MCF 10A (cell line): Measurements from ENCODE around the gene AXIN2. TPM values are rescaled to one million over a fixed set of nuclear protein-coding genes. Genes with fewer than 3 reads are reported as not detected.

Source experiments
- BruUV-seq: library from RNA; stranded (reverse); fragments of 400-500 nt; replicated peaks from 2 replicates; lab custom pipeline; 2021; lab: Mats Ljungman, UMichigan
- CTCF ChIA-PET: fragments of 300-600 bp; sonication (Branson Sonifier 250); formaldehyde crosslinking; extraction: SDS; loops from one replicate; lab custom pipeline; 2021; ENCODE audit warnings: antibody characterized with exemption, inconsistent platforms; lab: Yijun Ruan, JAX
- POLR2A ChIA-PET: fragments of 300-600, 350-650 bp; sonication (Branson Sonifier 250); formaldehyde crosslinking; extraction: SDS; loops from one replicate; lab custom pipeline; 2020; ENCODE audit warnings: antibody characterized with exemption, inconsistent platforms; lab: Yijun Ruan, JAX
- DNase-seq: peaks from one replicate; pipeline ENCODE4 v3.0.0-alpha.2; 2018; ENCODE audit not compliant: unreplicated experiment
- H3K27ac Mint-ChIP-seq: one replicate; pipeline ENCODE4 v1.8.0; 2022; ENCODE audit warnings: mild to moderate bottlenecking, low read depth, mixed read lengths; ENCODE audit not compliant: unreplicated experiment
- H3K27me3 Mint-ChIP-seq: one replicate; pipeline ENCODE4 v1.8.0; 2022; ENCODE audit warnings: mixed read lengths; ENCODE audit not compliant: insufficient read depth, unreplicated experiment
- H3K36me3 Mint-ChIP-seq: one replicate; pipeline ENCODE4 v1.8.0; 2022; ENCODE audit warnings: mild to moderate bottlenecking, moderate library complexity, mixed read lengths; ENCODE audit not compliant: insufficient read depth, unreplicated experiment
- H3K4me1 Mint-ChIP-seq: one replicate; pipeline ENCODE4 v1.8.0; 2022; ENCODE audit warnings: mixed read lengths; ENCODE audit not compliant: insufficient read depth, unreplicated experiment
- H3K4me3 Mint-ChIP-seq: one replicate; pipeline ENCODE4 v1.8.0; 2022; ENCODE audit warnings: mild to moderate bottlenecking, moderate library complexity, mixed read lengths; ENCODE audit not compliant: unreplicated experiment
- H3K9me3 Mint-ChIP-seq: one replicate; pipeline ENCODE4 v1.8.0; 2022; ENCODE audit warnings: mixed read lengths; ENCODE audit not compliant: unreplicated experiment
- intact Hi-C: fragments of 100-400 bp; cut with micrococcal nuclease; formaldehyde crosslinking; loops from 2 replicates; pipeline ENCODE4 v1.14.1; 2022
- total RNA-seq: library from RNA; stranded (reverse); gene quantifications from 2 replicates; pipeline ENCODE4 v1.2.3, GENCODE V29; 2022
- TF ChIP-seq, protein P1 (sequence below): fragments of 200-600 bp; IDR thresholded peaks from one replicate; pipeline ENCODE4 v1.8.0; 2022; ENCODE audit warnings: antibody characterized with exemption, mild to moderate bottlenecking; ENCODE audit not compliant: unreplicated experiment

AXIN2 gene
- total RNA-seq, 1 experiment from 2014 or later = 0.16 TPM

DNA sequence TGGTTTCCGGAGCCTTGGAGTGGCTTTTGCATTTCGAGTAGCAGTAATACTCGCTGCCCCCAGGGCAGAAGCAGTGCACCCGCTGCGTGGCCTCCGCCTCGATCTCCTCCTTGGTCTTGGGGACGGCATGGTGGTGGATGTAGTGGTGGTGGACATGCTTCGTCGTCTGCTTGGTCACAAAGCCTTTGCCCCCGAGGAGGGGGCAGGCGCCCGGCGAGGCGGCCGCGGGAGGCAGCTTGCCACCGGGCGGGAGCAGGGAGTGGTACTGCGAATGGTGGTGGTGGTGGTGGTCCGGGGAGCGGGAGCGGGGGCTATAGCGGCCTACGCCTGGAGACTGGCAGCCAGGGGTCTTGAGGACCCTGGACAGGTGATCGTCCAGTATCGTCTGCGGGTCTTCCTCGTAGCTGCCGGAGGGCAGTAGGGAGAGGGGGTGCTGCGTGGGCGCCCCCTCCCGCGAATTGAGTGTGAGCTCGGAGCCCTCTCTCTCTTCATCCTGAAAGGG is 24.1 kb downstream of the AXIN2 start:
- BruUV-seq = no TSS peak
- DNase-seq = no peak
- Mint-ChIP-seq H3K27ac (no peak overlapping the region), H3K4me3 (no peak overlapping the region), H3K9me3 (no peaks in the 10 kb centered on the region), H3K36me3 (no peaks in the 10 kb centered on the region), H3K27me3 (no peaks in the 10 kb centered on the region), H3K4me1 (no peaks in the 10 kb centered on the region)
- intact Hi-C loops = no loop called here
- CTCF ChIA-PET = interaction anchor here (0.6 kb wide), 1 partner anchor 77 kb away, joined by 3 read pairs; no protein-coding TSS in a partner anchor
- POLR2A ChIA-PET = no interaction called here
- TF ChIP-seq, protein P1, sequence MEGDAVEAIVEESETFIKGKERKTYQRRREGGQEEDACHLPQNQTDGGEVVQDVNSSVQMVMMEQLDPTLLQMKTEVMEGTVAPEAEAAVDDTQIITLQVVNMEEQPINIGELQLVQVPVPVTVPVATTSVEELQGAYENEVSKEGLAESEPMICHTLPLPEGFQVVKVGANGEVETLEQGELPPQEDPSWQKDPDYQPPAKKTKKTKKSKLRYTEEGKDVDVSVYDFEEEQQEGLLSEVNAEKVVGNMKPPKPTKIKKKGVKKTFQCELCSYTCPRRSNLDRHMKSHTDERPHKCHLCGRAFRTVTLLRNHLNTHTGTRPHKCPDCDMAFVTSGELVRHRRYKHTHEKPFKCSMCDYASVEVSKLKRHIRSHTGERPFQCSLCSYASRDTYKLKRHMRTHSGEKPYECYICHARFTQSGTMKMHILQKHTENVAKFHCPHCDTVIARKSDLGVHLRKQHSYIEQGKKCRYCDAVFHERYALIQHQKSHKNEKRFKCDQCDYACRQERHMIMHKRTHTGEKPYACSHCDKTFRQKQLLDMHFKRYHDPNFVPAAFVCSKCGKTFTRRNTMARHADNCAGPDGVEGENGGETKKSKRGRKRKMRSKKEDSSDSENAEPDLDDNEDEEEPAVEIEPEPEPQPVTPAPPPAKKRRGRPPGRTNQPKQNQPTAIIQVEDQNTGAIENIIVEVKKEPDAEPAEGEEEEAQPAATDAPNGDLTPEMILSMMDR = no peak

DNA sequence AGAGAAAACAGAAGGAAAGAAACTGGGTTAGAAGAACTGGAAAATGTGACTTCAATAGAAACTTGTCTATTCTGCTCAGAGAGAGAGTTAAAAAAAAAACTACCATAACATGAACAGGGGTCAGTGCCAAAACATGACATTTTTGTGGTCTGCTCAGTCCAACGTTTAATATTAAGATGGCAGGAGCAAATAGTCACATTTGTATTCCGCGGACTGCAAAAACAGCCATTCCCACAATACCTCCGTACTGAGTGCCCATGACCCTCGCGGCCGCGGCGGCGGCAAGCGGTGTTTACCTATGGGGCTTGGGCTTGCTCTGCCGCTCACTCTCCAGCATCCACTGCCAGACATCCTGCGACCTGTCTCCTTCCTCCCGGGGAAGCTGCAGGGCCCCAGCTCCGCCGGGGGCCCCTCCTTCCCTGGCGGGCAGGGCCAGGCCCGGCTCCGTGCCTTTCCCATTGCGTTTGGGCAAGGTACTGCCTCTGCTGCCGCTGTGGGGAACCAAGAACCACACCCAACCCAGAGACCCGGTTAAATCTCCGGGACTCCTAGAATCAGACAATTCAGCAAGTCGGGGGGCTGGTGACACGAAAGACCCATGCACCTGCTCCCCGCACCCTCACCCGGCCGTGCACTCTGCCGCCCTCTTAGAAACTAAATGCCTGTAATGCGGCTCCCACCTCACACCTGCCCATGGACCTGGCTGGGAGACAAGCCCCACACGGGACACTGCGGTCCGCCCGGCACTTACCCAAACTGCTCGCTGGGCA is 24.7 kb downstream of the AXIN2 start:
- ChIA-PET POLR2A (no interaction called here), CTCF (interaction anchor here (0.6 kb wide), 1 partner anchor 76 kb away, joined by 3 read pairs; no protein-coding TSS in a partner anchor)
- no peaks in the 10 kb centered on the region for H3K9me3 Mint-ChIP-seq
- H3K27me3 Mint-ChIP-seq = no peaks in the 10 kb centered on the region
- no peaks in the 10 kb centered on the region for H3K4me1 Mint-ChIP-seq
- H3K36me3 Mint-ChIP-seq = no peaks in the 10 kb centered on the region
- BruUV-seq = no TSS peak
- no peak for DNase-seq
- no peak overlapping the region for H3K4me3 Mint-ChIP-seq
- H3K27ac Mint-ChIP-seq = no peak overlapping the region
- TF ChIP-seq, protein P1 = no peak
- intact Hi-C loops = no loop called here

DNA sequence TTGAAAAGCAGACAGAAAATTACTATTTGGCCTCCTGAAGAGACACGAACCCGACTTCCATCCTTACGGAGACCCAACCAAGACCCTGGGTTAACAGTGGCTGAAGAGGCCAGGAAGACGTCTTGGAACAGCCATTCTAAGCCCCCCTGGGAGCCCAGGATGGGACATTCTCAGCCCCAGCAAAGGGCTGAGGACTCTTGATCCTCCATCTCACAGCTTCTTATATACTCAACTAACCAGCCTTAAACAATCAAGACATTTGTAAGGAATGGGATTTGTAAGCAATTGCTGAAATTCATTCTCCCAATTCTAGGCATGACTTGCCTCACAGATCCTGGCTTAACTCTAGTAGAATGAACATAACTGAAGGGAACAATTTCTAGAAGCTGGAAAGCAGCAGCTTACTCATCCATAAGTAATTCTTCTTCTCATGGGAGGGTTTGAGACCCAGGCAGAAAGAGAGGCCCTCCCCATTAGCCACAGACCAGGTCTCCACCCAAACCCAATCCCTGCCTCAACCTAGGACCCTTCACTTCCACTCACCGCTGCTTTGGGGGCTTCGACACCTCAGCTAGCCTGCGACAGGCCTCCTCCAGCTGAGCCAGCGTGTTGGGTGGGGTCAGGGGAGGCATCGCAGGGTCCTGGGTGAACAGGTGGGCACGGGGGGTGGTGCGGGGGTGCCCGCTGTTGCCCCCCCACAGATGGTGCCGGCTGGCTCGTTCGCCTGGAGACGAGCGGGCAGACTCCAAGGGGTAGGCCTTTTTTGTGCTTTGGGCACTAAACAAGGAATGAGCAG is 25.5 kb downstream of the AXIN2 start:
- no peaks in the 10 kb centered on the region for H3K36me3 Mint-ChIP-seq
- TF ChIP-seq, protein P1 = no peak
- H3K27ac Mint-ChIP-seq = no peak overlapping the region
- intact Hi-C loops = no loop called here
- H3K4me3 Mint-ChIP-seq = no peak overlapping the region
- no peaks in the 10 kb centered on the region for H3K27me3 Mint-ChIP-seq
- no peaks in the 10 kb centered on the region for H3K9me3 Mint-ChIP-seq
- BruUV-seq = no TSS peak
- POLR2A ChIA-PET = no interaction called here
- CTCF ChIA-PET = no interaction called here
- no peak for DNase-seq
- H3K4me1 Mint-ChIP-seq = no peaks in the 10 kb centered on the region

DNA sequence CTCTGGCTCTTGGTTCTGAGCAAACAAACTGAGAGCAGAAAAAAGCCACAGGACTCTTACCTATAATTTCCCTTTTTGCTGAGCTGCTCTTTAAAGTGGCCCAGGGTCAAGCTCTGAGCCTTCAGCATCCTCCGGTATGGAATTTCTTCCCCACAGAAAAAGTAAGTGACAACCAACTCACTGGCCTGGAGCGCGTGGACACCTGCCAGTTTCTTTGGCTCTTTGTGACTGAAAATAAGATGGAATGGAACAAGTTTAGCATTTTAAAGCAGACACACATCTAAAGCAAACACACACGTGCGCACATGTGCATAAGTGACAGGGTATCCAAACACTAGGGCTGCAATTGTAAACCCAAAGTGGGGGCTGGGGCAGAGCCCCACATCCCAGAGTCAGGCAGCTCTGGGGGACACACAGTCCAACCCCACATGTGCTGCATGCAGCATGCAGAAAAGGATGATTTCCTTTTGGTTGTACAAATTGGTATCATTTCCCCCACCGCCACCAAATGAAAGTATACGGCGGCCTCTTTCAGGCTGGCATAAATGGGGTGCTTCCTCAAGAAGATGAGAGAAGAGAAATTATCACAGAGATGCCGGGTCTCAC is 27.5 kb downstream of the AXIN2 start:
- no peaks in the 10 kb centered on the region for H3K27me3 Mint-ChIP-seq
- ChIA-PET POLR2A (interaction anchor here (0.5 kb wide), 1 partner anchor 20 kb away, joined by 3 read pairs; no protein-coding TSS in a partner anchor), CTCF (interaction anchor here (1.4 kb wide), 1 partner anchor 21 kb away, joined by 3 read pairs; no protein-coding TSS in a partner anchor)
- H3K36me3 Mint-ChIP-seq = no peaks in the 10 kb centered on the region
- TF ChIP-seq, protein P1 = no peak
- intact Hi-C loops = no loop called here
- no peaks in the 10 kb centered on the region for H3K4me1 Mint-ChIP-seq
- H3K4me3 Mint-ChIP-seq = no peak overlapping the region
- no TSS peak for BruUV-seq
- no peak for DNase-seq
- no peaks in the 10 kb centered on the region for H3K9me3 Mint-ChIP-seq
- H3K27ac Mint-ChIP-seq = no peak overlapping the region
